Activated CD8-positive, alpha-beta T cell treated with anti-CD3 and anti-CD28 coated beads for 36 hours (primary cell): ENCODE data around the gene DNAJB2. TPM values are rescaled to one million over a fixed set of nuclear protein-coding genes. Genes with fewer than 3 reads are reported as not detected.

Source experiments
- ATAC-seq: fragments of 200-7000 bp; cut with Tn5 transposase; one replicate; pipeline ENCODE4 v1.10.0; 2021; ENCODE audit warnings: mild to moderate bottlenecking, moderate library complexity
- CTCF ChIA-PET: fragments of 350-600 bp; sonication (Branson Sonifier 250); formaldehyde crosslinking; loops from one replicate; lab custom pipeline; 2021; ENCODE audit warnings: antibody characterized with exemption; lab: Charles Lee
- POLR2A ChIA-PET: fragments of 350-600 bp; sonication (Branson Sonifier 250); formaldehyde crosslinking; loops from one replicate; lab custom pipeline; 2021; ENCODE audit warnings: antibody characterized with exemption; lab: Charles Lee
- DNase-seq: peaks from one replicate; pipeline ENCODE4 v3.0.0-alpha.2; 2020
- H3K27ac Mint-ChIP-seq: one replicate; pipeline ENCODE4 v1.8.0; 2021; ENCODE audit warnings: mild to moderate bottlenecking, mixed read lengths
- H3K27me3 Mint-ChIP-seq: one replicate; pipeline ENCODE4 v1.8.0; 2021; ENCODE audit warnings: mixed read lengths
- H3K36me3 Mint-ChIP-seq: one replicate; pipeline ENCODE4 v1.8.0; 2021; ENCODE audit warnings: low read depth, mixed read lengths
- H3K4me1 Mint-ChIP-seq: one replicate; pipeline ENCODE4 v1.8.0; 2021; ENCODE audit warnings: low read depth, mixed read lengths
- H3K4me3 Mint-ChIP-seq: one replicate; pipeline ENCODE4 v1.8.0; 2021; ENCODE audit warnings: mild to moderate bottlenecking, moderate library complexity, mixed read lengths
- H3K9me3 Mint-ChIP-seq: one replicate; pipeline ENCODE4 v1.8.0; 2021; ENCODE audit warnings: mixed read lengths
- CTCF ChIP-seq: fragments of 200-600 bp; IDR thresholded peaks from one replicate; pipeline ENCODE4 v1.8.0; 2022; ENCODE audit warnings: antibody characterized with exemption, mild to moderate bottlenecking
- intact Hi-C: fragments of 100-400 bp; cut with micrococcal nuclease; formaldehyde crosslinking; loops from one replicate; pipeline ENCODE4 v1.10.0; 2022
- total RNA-seq, 2 experiments: library from RNA; stranded (reverse); gene quantifications; one replicate each; pipeline ENCODE4 v1.2.3, GENCODE V29; 2021

Gene DNAJB2
- total RNA-seq, 2 experiments from 2014 or later, result 61.8 to 63.3 TPM

GRCh38 chr2:219271021-219271420 lies 8.1 kb upstream of the DNAJB2 start:
- POLR2A ChIA-PET, result no interaction called here
- H3K9me3 Mint-ChIP-seq, result no peaks in the 10 kb centered on the region
- DNase-seq (no peak), ATAC-seq (no peak)
- TF ChIP-seq CTCF, result no peak
- intact Hi-C loops, result no loop called here
- CTCF ChIA-PET, result no interaction called here
- peaks cover 4% of the 10 kb centered on the region for H3K4me1 Mint-ChIP-seq
- no peaks in the 10 kb centered on the region for H3K27me3 Mint-ChIP-seq
- no peak overlapping the region for H3K4me3 Mint-ChIP-seq
- no peaks in the 10 kb centered on the region for H3K36me3 Mint-ChIP-seq
- H3K27ac Mint-ChIP-seq, result no peak overlapping the region

- DNase-seq, result no peak
- H3K4me3 Mint-ChIP-seq, result no peak overlapping the region
- no peaks in the 10 kb centered on the region for H3K27me3 Mint-ChIP-seq
Measured at GRCh38 chr2:219272356-219272755, 6.8 kb upstream of the DNAJB2 start.

GRCh38 chr2:219272995-219273394 lies 6.2 kb upstream of the DNAJB2 start:
- no peak for DNase-seq
- intact Hi-C loops, result no loop called here
- ChIA-PET POLR2A (interaction anchor here (1.3 kb wide), 1 partner anchor 55 kb away, joined by 3 read pairs; no protein-coding TSS in a partner anchor), CTCF (interaction anchor here (15.5 kb wide), 1 partner anchor 24 kb away, joined by 336 read pairs; no protein-coding TSS in a partner anchor)
- Mint-ChIP-seq H3K27me3 (no peaks in the 10 kb centered on the region), H3K9me3 (no peaks in the 10 kb centered on the region), H3K27ac (no peak overlapping the region), H3K4me3 (no peak overlapping the region), H3K4me1 (peaks cover 11% of the 10 kb centered on the region), H3K36me3 (no peaks in the 10 kb centered on the region)
- no peak for ATAC-seq
- TF ChIP-seq CTCF, result no peak

More at GRCh38 chr2:219272356-219272755, 6.8 kb upstream of the DNAJB2 start:
- Mint-ChIP-seq H3K9me3 (no peaks in the 10 kb centered on the region), H3K36me3 (no peaks in the 10 kb centered on the region), H3K27ac (no peak overlapping the region), H3K4me1 (peaks cover 5% of the 10 kb centered on the region)
- ChIA-PET POLR2A (no interaction called here), CTCF (interaction anchor here (15.5 kb wide), 1 partner anchor 24 kb away, joined by 336 read pairs; no protein-coding TSS in a partner anchor)
- TF ChIP-seq CTCF, result no peak
- intact Hi-C loops, result no loop called here
- no peak for ATAC-seq

- no peak for TF ChIP-seq CTCF
- Mint-ChIP-seq H3K4me1 (peaks cover 20% of the 10 kb centered on the region), H3K36me3 (no peaks in the 10 kb centered on the region), H3K27me3 (no peaks in the 10 kb centered on the region), H3K4me3 (no peak overlapping the region), H3K9me3 (no peaks in the 10 kb centered on the region), H3K27ac (no peak overlapping the region)
- intact Hi-C loops, result no loop called here
- ChIA-PET POLR2A (interaction anchor here (1.1 to 1.3 kb wide), 2 partner anchors 19 to 56 kb away, joined by 3 read pairs; no protein-coding TSS in a partner anchor), CTCF (interaction anchor here (0.8 to 15.5 kb wide), 3 partner anchors 18 to 24 kb away, joined by 3 to 336 read pairs (median 3); no protein-coding TSS in a partner anchor)
- DNase-seq, result no peak
- ATAC-seq, result no peak
Measured at GRCh38 chr2:219273937-219274336, 5.2 kb upstream of the DNAJB2 start.

- H3K27me3 Mint-ChIP-seq, result no peaks in the 10 kb centered on the region
- POLR2A ChIA-PET, result interaction anchor here (1.1 to 1.3 kb wide), 2 partner anchors 19 to 57 kb away, joined by 3 read pairs; no protein-coding TSS in a partner anchor
- CTCF ChIA-PET, result interaction anchor here (0.8 to 15.5 kb wide), 3 partner anchors 19 to 24 kb away, joined by 3 to 336 read pairs (median 3); no protein-coding TSS in a partner anchor
- no peak for DNase-seq
- H3K36me3 Mint-ChIP-seq, result no peaks in the 10 kb centered on the region
- H3K9me3 Mint-ChIP-seq, result no peaks in the 10 kb centered on the region
- no peak for TF ChIP-seq CTCF
- intact Hi-C loops, result no loop called here
- ATAC-seq, result no peak
- H3K27ac Mint-ChIP-seq, result no peak overlapping the region
- H3K4me3 Mint-ChIP-seq, result no peak overlapping the region
- peaks cover 21% of the 10 kb centered on the region for H3K4me1 Mint-ChIP-seq
Measured at GRCh38 chr2:219274361-219274921, 4.7 kb upstream of the DNAJB2 start.
